Thoracic aorta (tissue), 2 donors: ENCODE measurements around the gene FAM120A. TPM values are rescaled to one million over a fixed set of nuclear protein-coding genes. Genes with fewer than 3 reads are reported as not detected.

Source experiments
- ATAC-seq: fragments of 150-250 bp; one replicate; pipeline ENCODE4 v1.8.0; 2017; ENCODE audit warnings: low read depth; ENCODE audit not compliant: insufficient number of reproducible peaks, low FRiP score
- DNase-seq: peaks from one replicate; pipeline ENCODE4 v3.0.0-alpha.2; 2020; ENCODE audit warnings: low spot score
- H3K27ac ChIP-seq, 2 donors: fragments of 200-600 bp; sonication (generic); 1 replicate in 1 of 2; 2 replicates in 1 of 2; pipeline ENCODE4 v1.5.1; 2016; ENCODE audit warnings: mild to moderate bottlenecking in 2 of 2, moderate library complexity in 2 of 2
- H3K27me3 ChIP-seq: fragments of 200-600 bp; sonication (generic); replicated peaks from 2 replicates; pipeline ENCODE4 v1.6.0; 2016; ENCODE audit warnings: mild to moderate bottlenecking; ENCODE audit not compliant: insufficient read depth
- H3K36me3 ChIP-seq: fragments of 200-600 bp; sonication (generic); one replicate; pipeline ENCODE4 v1.5.1; 2016
- H3K4me1 ChIP-seq, 2 donors: fragments of 200-600 bp; sonication (generic); 1 replicate in 1 of 2; 2 replicates in 1 of 2; pipeline versions ENCODE4 v1.5.1 to v1.6.0; 2016; ENCODE audit warnings: low read depth in 2 of 2, mild to moderate bottlenecking in 1 of 2; ENCODE audit not compliant: control insufficient read depth in 1 of 2
- H3K4me3 ChIP-seq: fragments of 200-600 bp; sonication (generic); 2 replicates; pipeline ENCODE4 v1.5.1; 2016; ENCODE audit warnings: mild to moderate bottlenecking
- H3K9me3 ChIP-seq: fragments of 200-600 bp; sonication (generic); 2 replicates; pipeline ENCODE4 v1.5.1; 2016
- total RNA-seq, 2 donors: library from RNA; depleted of rRNA; stranded (reverse); fragments of >200 nt; gene quantifications; one replicate each; pipeline versions ENCODE4 v1.1.0 to v1.2.3, GENCODE V29; 2016
- TF ChIP-seq, protein P1 (sequence below): fragments of 200-600 bp; sonication (generic); IDR thresholded peaks from one replicate; pipeline ENCODE4 v1.5.1; 2019; ENCODE audit warnings: antibody characterized with exemption

The FAM120A gene
- total RNA-seq, 2 donors from 2014 or later: 65.3 to 87.8 TPM

DNA sequence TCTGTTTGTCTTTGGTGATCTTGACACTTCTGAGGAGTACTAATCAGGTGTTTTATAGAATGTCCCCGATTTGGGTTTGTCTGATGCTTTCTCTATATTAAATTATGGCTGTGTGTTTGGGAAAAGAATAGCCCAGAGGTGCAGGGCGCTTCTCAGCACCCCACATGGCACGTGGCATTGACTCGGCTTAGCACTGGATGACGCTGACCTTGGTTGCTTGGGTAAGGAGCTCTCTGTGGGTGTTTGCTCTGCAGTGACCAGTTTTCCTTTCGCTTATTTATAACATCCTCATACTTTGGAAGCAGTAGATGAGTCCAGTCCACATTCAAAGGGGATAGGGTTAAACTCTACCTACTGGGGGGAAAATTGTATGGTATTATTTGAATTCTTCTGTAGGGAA, 14.4 kb downstream of the FAM120A start:
- DNase-seq (no peak), ATAC-seq (no peak)
- no peaks in the 10 kb centered on the region for H3K9me3 ChIP-seq
- TF ChIP-seq, protein P1, sequence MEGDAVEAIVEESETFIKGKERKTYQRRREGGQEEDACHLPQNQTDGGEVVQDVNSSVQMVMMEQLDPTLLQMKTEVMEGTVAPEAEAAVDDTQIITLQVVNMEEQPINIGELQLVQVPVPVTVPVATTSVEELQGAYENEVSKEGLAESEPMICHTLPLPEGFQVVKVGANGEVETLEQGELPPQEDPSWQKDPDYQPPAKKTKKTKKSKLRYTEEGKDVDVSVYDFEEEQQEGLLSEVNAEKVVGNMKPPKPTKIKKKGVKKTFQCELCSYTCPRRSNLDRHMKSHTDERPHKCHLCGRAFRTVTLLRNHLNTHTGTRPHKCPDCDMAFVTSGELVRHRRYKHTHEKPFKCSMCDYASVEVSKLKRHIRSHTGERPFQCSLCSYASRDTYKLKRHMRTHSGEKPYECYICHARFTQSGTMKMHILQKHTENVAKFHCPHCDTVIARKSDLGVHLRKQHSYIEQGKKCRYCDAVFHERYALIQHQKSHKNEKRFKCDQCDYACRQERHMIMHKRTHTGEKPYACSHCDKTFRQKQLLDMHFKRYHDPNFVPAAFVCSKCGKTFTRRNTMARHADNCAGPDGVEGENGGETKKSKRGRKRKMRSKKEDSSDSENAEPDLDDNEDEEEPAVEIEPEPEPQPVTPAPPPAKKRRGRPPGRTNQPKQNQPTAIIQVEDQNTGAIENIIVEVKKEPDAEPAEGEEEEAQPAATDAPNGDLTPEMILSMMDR: no peak
- peaks cover 43 to 62% of the 10 kb centered on the region in 2 donors for H3K4me1 ChIP-seq
- H3K4me3 ChIP-seq: no peak overlapping the region
- H3K27ac ChIP-seq: no peak overlapping the region
- H3K27me3 ChIP-seq: no peaks in the 10 kb centered on the region
- no peaks in the 10 kb centered on the region for H3K36me3 ChIP-seq

DNA sequence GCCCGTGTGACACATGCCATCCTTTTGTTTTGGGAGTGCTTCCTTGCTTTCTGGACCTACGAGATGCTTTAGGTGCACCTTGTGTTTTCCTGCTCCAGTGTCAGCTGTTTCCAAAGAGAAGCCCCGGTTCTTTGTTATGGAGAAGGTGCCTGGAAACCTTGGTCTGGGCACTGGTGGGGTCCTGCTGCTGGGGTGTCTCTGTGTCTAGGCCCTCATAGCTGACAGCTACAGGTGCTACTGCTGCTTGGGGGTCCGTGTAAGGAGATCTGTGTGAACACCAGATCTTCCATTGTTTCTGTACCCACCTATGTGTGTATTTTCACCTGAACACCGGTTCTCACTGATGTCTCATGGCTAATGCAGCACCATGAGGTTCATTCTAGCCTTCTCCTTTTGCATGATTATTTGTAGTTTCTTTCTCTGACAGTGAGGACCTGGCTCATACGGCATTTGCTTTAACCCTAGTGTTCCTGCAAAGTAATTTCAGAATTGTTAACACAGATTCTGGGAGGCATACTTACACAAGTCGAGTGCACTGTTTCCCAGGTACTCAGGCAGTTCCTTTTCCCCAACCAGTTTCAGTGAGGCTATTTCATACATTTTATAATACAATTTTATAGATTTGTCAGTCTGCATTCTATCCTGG, 15.1 kb downstream of the FAM120A start:
- Histone ChIP-seq H3K27me3 (no peaks in the 10 kb centered on the region), H3K36me3 (no peaks in the 10 kb centered on the region), H3K27ac (no peak overlapping the region), H3K4me1 (peaks cover 43 to 69% of the 10 kb centered on the region in 2 donors), H3K9me3 (no peaks in the 10 kb centered on the region), H3K4me3 (no peak overlapping the region)
- ATAC-seq (no peak), DNase-seq (no peak)
- TF ChIP-seq, protein P1: no peak

DNA sequence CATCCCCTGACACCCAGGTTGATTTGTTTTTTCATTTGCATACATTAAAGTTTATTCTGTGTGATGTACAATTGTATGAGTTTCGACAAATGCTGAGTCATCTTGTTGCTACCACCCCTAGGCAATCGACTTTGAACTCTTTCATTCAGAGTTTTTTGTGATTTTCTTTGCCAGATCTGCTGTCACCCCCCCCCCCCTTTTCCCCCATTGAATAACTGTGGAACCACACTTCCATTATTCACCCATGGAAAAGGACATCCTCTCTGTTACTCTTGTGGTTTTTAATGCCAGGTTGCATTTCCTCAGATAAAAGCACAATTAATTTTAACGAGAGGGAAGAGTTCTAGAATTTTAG, 15.6 kb downstream of the FAM120A start:
- no peak overlapping the region for H3K27ac ChIP-seq
- no peaks in the 10 kb centered on the region for H3K36me3 ChIP-seq
- peaks cover 43 to 69% of the 10 kb centered on the region in 2 donors for H3K4me1 ChIP-seq
- no peaks in the 10 kb centered on the region for H3K27me3 ChIP-seq
- DNase-seq: no peak
- no peak for ATAC-seq
- H3K9me3 ChIP-seq: no peaks in the 10 kb centered on the region
- TF ChIP-seq, protein P1: no peak
- H3K4me3 ChIP-seq: no peak overlapping the region

DNA sequence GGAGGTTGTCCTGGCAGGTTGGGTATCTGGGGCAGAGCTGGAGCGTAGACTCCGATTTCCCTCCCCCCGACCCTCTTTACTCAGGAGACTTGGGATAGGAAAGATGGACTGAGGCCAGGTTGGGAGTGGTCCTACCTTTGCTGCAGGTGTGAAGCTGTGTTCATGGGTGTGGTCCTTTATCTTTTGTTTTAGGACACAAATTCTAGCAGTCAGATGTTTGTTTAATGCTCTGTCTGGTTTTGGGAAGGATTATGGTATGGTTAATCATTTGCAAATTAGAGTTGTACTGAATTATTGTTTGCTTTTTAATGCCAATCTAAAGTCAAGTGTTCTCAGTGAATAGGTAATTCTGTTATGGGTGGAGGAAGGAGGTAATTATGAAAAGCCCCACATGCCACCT, 16.0 kb downstream of the FAM120A start:
- ATAC-seq: no peak
- Histone ChIP-seq H3K9me3 (no peaks in the 10 kb centered on the region), H3K27me3 (no peaks in the 10 kb centered on the region), H3K4me1 (peaks cover 43 to 69% of the 10 kb centered on the region in 2 donors), H3K27ac (no peak overlapping the region), H3K36me3 (no peaks in the 10 kb centered on the region), H3K4me3 (no peak overlapping the region)
- no peak for DNase-seq
- TF ChIP-seq, protein P1: no peak

DNA sequence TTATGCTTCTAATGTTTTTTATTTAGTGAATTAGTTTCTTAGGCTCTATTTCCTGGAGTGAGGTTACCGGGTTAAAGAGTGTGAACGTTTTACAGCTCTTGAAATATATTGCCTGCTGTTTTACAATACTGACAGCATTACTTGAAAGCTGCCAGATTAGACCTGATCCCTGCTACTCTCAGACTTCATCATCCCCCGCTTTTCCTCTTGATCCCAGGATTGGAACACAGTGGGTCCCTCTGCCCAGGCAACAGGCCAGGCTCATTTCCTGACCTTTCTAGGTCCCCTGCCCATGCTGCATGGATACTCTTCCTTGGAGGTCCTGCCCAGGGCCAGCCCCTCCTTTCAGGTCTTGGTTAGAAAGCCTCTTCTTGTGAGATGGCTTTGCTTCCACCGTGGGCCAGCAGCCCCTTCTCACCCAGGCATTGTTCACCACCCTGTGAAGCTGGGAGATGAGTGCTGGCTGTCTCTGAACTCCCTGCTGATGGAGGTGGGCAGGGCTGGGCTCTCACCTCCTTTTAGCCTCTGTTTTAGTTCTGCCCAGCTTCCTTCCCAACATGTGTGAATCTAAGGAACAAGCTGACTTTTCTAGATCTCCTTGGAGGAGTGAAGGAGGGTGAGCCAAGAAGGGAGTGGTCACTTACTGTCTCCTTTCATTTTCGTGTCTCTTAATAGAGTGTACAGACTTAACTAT, 17.4 kb downstream of the FAM120A start:
- ATAC-seq: no peak
- Histone ChIP-seq H3K27ac (no peak overlapping the region), H3K27me3 (no peaks in the 10 kb centered on the region), H3K4me1 (peaks cover 43 to 69% of the 10 kb centered on the region in 2 donors), H3K4me3 (peak overlapping the region; percentile 24), H3K9me3 (no peaks in the 10 kb centered on the region), H3K36me3 (no peaks in the 10 kb centered on the region)
- DNase-seq: no peak
- TF ChIP-seq, protein P1: no peak
